NB4 (cell line): ENCODE data around the gene SRRM2.

Experiments
- CTCF ChIP-seq: IDR thresholded peaks from one replicate; pipeline ENCODE4 v1.5.1; 2012; ENCODE audit warnings: low read depth, low read length
- MYC ChIP-seq: IDR thresholded peaks from 2 replicates; pipeline ENCODE4 v1.6.1; 2011; ENCODE audit warnings: low read depth, low read length

- TF ChIP-seq CTCF (no peak), MYC (no peak)
Observed at GRCh38 chr16:2767140-2767731, 14.8 kb downstream of the SRRM2 start.
